ENCODE measurements around the gene XYLT1.

GRCh38 chr16:17287166-17287800 lies 183.5 kb downstream of the XYLT1 start:
- TF ChIP-seq PPARA (CRISPR knock-in tag; IDR thresholded peaks at IDR 0.05; ENCODE audit: borderline replicate concordance) (no peak), ZFP30 (CRISPR knock-in tag; IDR thresholded peaks at IDR 0.05) (no peak), BACH2 (CRISPR knock-in tag; IDR thresholded peaks at IDR 0.05; ENCODE audit: borderline replicate concordance) (no peak)
- TF ChIP-seq, protein P1, sequence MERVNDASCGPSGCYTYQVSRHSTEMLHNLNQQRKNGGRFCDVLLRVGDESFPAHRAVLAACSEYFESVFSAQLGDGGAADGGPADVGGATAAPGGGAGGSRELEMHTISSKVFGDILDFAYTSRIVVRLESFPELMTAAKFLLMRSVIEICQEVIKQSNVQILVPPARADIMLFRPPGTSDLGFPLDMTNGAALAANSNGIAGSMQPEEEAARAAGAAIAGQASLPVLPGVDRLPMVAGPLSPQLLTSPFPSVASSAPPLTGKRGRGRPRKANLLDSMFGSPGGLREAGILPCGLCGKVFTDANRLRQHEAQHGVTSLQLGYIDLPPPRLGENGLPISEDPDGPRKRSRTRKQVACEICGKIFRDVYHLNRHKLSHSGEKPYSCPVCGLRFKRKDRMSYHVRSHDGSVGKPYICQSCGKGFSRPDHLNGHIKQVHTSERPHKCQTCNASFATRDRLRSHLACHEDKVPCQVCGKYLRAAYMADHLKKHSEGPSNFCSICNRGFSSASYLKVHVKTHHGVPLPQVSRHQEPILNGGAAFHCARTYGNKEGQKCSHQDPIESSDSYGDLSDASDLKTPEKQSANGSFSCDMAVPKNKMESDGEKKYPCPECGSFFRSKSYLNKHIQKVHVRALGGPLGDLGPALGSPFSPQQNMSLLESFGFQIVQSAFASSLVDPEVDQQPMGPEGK (CRISPR knock-in tag; IDR thresholded peaks at IDR 0.05; ENCODE audit: borderline replicate concordance) = no peak
